Stimulated activated CD8-positive, alpha-beta memory T cell treated with anti-CD3 and anti-CD28 coated beads, Interleukin-7, amount 100 ng/mL, for 24 hours (primary cell): ENCODE results near the gene ZSCAN21.

Experiments used
- DNase-seq: peaks from one replicate; pipeline ENCODE4 v3.0.0-alpha.2; 2020; ENCODE audit warnings: low read depth

The ZSCAN21 gene

DNA sequence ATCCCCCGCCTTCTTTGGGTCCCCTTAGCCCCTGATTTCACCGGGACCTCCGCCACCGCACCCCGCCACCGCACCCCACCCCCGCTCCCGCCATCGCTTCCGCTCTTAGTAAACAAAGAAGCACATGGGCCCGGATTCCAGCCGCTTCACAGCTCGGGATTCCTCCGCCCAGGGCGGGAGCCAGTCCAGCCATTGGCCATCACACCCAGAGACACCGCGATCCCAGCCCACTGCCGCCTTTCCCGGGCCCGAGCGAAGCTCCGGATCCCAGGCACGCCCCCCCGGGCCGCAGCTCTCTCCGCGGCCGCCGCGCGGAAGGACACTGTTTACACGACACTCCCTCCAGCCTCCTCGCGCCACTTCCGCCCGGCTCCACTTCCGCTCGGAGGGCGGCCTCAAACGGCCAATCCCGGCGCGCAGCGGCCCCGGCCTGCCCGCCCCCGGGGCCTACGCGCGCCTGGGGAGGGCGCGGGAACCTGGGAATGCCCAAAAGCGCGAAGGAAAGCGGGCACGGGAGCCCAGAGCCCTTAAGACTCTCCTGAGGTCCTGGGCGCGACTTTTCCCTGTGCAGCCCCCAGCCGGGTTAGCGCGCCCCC, 50.9 kb downstream of the ZSCAN21 start:
- peak; percentile 64 for DNase-seq

GRCh38 chr7:100101016-100101862, 51.7 kb downstream of the ZSCAN21 start, which contains the start of the genes AP4M1 and MCM7:
Gene AP4M1 (plus strand): TSS chr7:100101643. CDS start chr7:100101715, 72 bp downstream.
Gene MCM7 (minus strand): TSS chr7:100101397. CDS start chr7:100101294, 103 bp downstream.
- peak; percentile 94 for DNase-seq

DNA sequence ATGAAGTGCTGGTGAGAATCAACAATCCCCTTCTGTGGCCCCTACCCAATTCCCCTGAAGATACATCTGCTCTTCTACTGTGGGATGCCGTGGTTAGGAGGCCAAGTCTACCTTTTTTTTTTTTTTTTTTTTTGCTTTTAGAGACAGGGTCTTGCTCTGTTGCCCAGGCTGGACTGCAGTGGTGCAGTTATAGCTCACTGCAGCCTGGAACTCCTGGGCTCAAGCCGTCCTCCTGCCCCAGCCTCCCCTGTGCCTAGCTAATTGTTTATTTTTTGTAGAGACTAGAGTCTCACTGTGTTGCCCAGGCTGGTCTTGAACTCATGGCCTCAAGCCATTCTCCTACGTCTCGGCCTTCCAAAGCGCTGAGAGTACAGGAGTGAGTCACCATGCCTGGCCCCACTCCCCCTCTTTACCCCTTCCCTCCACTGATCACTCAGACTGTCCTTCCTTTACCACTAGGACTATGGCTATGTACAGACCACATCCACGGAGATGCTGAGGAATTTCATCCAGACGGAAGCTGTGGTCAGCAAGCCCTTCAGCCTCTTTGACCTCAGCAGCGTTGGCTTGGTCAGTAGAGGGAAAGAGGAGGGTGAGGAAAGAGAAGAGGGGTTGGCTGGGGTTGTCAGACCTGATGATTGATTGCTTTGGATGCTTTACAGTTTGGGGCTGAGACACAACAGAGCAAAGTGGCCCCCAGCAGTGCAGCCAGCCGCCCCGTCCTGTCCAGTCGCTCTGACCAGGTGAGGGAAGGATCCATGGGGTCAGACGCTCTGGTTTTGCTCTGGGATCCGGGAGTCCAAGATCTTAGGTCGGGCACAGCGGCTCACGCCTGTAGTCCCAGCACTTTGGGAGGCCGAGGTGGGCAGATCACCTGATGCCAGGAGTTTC, 53.6 kb downstream of the ZSCAN21 start:
- no peak for DNase-seq

- DNase-seq = no peak
These were observed 56.0 kb downstream of the ZSCAN21 start for GRCh38 chr7:100105534-100105933.

DNA sequence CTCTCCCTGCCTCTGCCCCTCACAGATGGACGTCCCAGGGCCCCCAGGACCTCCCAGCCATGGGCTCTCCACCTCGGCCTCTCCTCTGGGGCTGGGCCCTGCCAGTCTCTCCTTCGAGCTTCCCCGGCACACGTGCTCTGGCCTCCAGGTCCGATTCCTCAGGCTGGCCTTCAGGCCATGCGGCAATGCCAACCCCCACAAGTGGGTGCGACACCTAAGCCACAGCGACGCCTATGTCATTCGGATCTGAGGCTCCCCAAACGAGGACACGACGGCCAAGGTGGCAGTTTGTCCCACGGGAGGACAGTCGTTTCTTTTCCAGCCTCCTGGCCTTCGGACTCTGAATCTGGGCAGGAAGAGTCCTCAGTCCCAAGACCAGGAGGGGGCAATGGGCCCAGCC, 57.1 kb downstream of the ZSCAN21 start:
- DNase-seq = no peak

GRCh38 chr7:100107125-100107737, 57.7 kb downstream of the ZSCAN21 start:
- DNase-seq = no peak

GRCh38 chr7:100107890-100108289, 58.3 kb downstream of the ZSCAN21 start:
- no peak for DNase-seq

DNA sequence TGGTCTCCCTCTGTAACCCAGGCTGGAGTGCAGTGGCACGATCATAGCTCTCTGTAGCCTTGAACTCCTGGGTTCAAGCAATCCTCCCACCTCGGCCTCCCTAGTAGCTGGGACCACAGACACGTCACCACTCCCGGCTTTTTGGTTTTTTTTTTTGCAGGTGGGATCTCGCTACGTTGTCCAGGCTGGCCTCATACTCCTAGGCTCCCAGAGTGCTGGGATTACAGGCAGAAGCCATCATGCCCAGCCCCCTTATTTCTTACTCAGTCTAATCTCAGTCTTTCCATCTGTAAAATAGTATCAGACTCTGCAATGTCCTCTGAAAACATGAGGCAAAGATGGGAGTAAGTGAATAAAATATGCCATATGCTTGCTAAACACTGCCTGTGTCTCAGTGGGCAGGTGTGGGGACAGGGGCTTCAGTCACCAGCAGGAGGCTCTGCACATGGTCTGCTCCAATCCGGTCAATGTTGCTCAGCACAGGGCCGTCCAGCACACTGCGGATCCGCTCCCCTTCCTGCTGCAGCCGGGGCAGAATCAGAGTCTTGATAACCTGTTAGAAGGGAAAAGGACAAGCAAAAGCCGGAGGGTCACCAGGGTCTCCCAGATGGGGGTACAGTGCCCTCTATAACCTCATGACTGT, 60.1 kb downstream of the ZSCAN21 start:
- no peak for DNase-seq

GRCh38 chr7:100111156-100111555, 61.6 kb downstream of the ZSCAN21 start:
- no peak for DNase-seq

GRCh38 chr7:100111914-100112313, 62.3 kb downstream of the ZSCAN21 start:
- DNase-seq = no peak
